ENCODE data around the gene USP15.

Gene USP15

DNA sequence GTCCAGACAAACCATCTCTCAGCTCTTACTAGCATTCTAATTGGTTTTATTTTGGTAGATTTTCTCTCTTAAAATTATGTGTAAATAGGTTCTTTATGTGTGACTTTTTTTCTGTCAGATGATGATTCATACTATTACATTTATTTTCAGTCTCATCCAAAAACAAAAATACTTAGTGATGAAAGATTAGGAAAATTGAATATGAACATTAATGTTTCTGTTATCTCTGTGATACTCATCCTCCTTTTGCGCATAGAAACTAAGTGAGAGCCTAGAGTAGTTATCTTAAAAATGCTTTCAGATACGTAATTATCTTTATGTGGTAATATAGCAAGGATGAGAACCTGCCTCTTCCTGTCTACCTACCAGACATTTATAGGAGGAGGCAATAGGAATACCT lies 122.3 kb downstream of the USP15 start:
- TF ChIP-seq CTCF (IDR thresholded peaks at IDR 0.05; ENCODE audit: insufficient read depth, low read length): no peak
- TF ChIP-seq POLR2AphosphoS5 (IDR thresholded peaks at IDR 0.05; ENCODE audit: low read depth): no peak
- TF ChIP-seq GABPA (IDR thresholded peaks at IDR 0.05; ENCODE audit: low read depth): no peak
- TF ChIP-seq REST (IDR thresholded peaks at IDR 0.05; ENCODE audit: insufficient replicate concordance, low read depth): no peak
- TF ChIP-seq SPI1 (IDR thresholded peaks at IDR 0.05; ENCODE audit: borderline replicate concordance, low read depth): no peak
- DNase-seq (ENCODE audit: low read depth in 1 of 2, low spot score in 1 of 2): no peak
- H3K4me3 ChIP-seq (replicated peaks; ENCODE audit: insufficient read depth, low read length): no peak overlapping the region
- no peak overlapping the region for H3K27ac ChIP-seq (replicated peaks)
- H3K27me3 ChIP-seq (ENCODE audit: insufficient read depth, poor library complexity, severe bottlenecking): no peaks in the 10 kb centered on the region

DNA sequence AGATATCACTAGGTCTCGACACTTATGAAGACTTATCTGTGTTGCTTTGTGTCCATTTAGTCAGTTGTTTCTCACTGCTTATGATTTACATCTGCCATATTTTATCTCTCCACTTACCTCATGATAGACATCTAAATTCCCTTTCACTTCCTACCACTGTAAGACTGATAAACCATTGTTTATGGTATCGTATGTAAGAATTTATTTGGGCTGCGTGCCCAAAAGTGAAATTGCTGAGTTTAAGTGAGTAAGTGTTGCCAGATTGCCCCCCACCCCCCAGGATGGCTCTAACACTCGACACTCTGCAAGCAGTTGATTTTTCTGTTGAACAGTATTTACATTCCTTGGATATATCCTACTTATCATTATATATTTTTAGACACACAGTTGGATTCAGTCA lies 136.5 kb downstream of the USP15 start:
- Histone ChIP-seq H3K4me3 (replicated peaks; ENCODE audit: insufficient read depth, low read length) (no peak overlapping the region), H3K27me3 (ENCODE audit: insufficient read depth, poor library complexity, severe bottlenecking) (no peaks in the 10 kb centered on the region), H3K27ac (replicated peaks) (no peak overlapping the region)
- DNase-seq (ENCODE audit: low read depth in 1 of 2, low spot score in 1 of 2): no peak
- TF ChIP-seq CTCF (IDR thresholded peaks at IDR 0.05; ENCODE audit: insufficient read depth, low read length) (no peak), GABPA (IDR thresholded peaks at IDR 0.05; ENCODE audit: low read depth) (no peak), REST (IDR thresholded peaks at IDR 0.05; ENCODE audit: insufficient replicate concordance, low read depth) (no peak), POLR2AphosphoS5 (IDR thresholded peaks at IDR 0.05; ENCODE audit: low read depth) (no peak), SPI1 (IDR thresholded peaks at IDR 0.05; ENCODE audit: borderline replicate concordance, low read depth) (no peak)

- Histone ChIP-seq H3K4me3 (replicated peaks; ENCODE audit: insufficient read depth, low read length) (no peak overlapping the region), H3K27ac (replicated peaks) (no peak overlapping the region), H3K27me3 (ENCODE audit: insufficient read depth, poor library complexity, severe bottlenecking) (no peaks in the 10 kb centered on the region)
- DNase-seq (ENCODE audit: low read depth in 1 of 2, low spot score in 1 of 2): no peak
- no peak for TF ChIP-seq CTCF (IDR thresholded peaks at IDR 0.05; ENCODE audit: insufficient read depth, low read length)
- TF ChIP-seq REST (IDR thresholded peaks at IDR 0.05; ENCODE audit: insufficient replicate concordance, low read depth): no peak
- TF ChIP-seq SPI1 (IDR thresholded peaks at IDR 0.05; ENCODE audit: borderline replicate concordance, low read depth): no peak
- no peak for TF ChIP-seq POLR2AphosphoS5 (IDR thresholded peaks at IDR 0.05; ENCODE audit: low read depth)
- TF ChIP-seq GABPA (IDR thresholded peaks at IDR 0.05; ENCODE audit: low read depth): no peak
Observed at GRCh38 chr12:62400135-62400534, 139.9 kb downstream of the USP15 start.

Data from HL-60 (cell line).